WTC11 (cell line): ENCODE data around the gene GABRR2.

ENCODE experiments used
- KAT7 ChIP-seq: sonication (generic); formaldehyde crosslinking; IDR thresholded peaks from 2 replicates; pipeline ENCODE4 v1.8.1; 2023; ENCODE audit warnings: missing genetic modification reagents, mild to moderate bottlenecking, borderline replicate concordance
- NR3C1 ChIP-seq: sonication (generic); formaldehyde crosslinking; conservative IDR thresholded peaks from 2 replicates; pipeline ENCODE4 v1.8.1; 2023; ENCODE audit warnings: low read depth, mild to moderate bottlenecking, missing genetic modification reagents
- SMAD4 ChIP-seq: sonication (generic); formaldehyde crosslinking; IDR thresholded peaks from 2 replicates; pipeline ENCODE4 v1.8.0; 2022; ENCODE audit warnings: mild to moderate bottlenecking, missing genetic modification reagents
- TF ChIP-seq, protein P1 (sequence below): sonication (generic); formaldehyde crosslinking; IDR thresholded peaks from 2 replicates; pipeline ENCODE4 v1.8.0; 2023; ENCODE audit warnings: mild to moderate bottlenecking, missing genetic modification reagents
- TF ChIP-seq, protein P2 (sequence below): fragments of 200-600 bp; IDR thresholded peaks from 2 replicates; pipeline ENCODE4 v1.8.0; 2022; ENCODE audit warnings: antibody characterized with exemption
- TF ChIP-seq, protein P3 (sequence below): sonication (generic); formaldehyde crosslinking; IDR thresholded peaks from 2 replicates; pipeline ENCODE4 v1.8.0; 2022; ENCODE audit warnings: missing genetic modification reagents

DNA sequence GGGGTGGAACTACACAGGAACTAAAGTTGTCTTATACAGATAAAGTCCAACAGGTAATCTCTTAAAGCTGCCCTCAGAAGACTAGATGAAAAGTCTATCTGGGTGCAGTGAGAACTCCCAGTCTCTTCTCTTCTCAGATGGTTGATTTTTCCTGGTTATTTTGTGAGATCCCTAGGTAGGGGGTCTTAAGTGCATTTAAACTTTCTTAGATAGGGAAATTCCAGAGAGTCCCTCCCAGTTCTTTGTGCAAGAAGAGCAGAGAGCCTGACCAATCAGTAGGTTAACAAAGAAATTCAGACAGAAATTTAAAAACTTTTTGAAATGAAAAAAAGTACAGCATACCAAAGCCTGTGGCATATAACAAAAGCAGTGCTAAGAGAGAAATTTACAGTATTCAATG, 2.0 kb upstream of the GABRR2 start:
- TF ChIP-seq, protein P1, sequence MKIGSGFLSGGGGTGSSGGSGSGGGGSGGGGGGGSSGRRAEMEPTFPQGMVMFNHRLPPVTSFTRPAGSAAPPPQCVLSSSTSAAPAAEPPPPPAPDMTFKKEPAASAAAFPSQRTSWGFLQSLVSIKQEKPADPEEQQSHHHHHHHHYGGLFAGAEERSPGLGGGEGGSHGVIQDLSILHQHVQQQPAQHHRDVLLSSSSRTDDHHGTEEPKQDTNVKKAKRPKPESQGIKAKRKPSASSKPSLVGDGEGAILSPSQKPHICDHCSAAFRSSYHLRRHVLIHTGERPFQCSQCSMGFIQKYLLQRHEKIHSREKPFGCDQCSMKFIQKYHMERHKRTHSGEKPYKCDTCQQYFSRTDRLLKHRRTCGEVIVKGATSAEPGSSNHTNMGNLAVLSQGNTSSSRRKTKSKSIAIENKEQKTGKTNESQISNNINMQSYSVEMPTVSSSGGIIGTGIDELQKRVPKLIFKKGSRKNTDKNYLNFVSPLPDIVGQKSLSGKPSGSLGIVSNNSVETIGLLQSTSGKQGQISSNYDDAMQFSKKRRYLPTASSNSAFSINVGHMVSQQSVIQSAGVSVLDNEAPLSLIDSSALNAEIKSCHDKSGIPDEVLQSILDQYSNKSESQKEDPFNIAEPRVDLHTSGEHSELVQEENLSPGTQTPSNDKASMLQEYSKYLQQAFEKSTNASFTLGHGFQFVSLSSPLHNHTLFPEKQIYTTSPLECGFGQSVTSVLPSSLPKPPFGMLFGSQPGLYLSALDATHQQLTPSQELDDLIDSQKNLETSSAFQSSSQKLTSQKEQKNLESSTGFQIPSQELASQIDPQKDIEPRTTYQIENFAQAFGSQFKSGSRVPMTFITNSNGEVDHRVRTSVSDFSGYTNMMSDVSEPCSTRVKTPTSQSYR (CRISPR knock-in tag), result no peak
- TF ChIP-seq, protein P2, sequence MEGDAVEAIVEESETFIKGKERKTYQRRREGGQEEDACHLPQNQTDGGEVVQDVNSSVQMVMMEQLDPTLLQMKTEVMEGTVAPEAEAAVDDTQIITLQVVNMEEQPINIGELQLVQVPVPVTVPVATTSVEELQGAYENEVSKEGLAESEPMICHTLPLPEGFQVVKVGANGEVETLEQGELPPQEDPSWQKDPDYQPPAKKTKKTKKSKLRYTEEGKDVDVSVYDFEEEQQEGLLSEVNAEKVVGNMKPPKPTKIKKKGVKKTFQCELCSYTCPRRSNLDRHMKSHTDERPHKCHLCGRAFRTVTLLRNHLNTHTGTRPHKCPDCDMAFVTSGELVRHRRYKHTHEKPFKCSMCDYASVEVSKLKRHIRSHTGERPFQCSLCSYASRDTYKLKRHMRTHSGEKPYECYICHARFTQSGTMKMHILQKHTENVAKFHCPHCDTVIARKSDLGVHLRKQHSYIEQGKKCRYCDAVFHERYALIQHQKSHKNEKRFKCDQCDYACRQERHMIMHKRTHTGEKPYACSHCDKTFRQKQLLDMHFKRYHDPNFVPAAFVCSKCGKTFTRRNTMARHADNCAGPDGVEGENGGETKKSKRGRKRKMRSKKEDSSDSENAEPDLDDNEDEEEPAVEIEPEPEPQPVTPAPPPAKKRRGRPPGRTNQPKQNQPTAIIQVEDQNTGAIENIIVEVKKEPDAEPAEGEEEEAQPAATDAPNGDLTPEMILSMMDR, result no peak
- TF ChIP-seq SMAD4 (CRISPR knock-in tag), result no peak
- no peak for TF ChIP-seq KAT7 (CRISPR knock-in tag)
- TF ChIP-seq NR3C1 (CRISPR knock-in tag), result no peak
- TF ChIP-seq, protein P3, sequence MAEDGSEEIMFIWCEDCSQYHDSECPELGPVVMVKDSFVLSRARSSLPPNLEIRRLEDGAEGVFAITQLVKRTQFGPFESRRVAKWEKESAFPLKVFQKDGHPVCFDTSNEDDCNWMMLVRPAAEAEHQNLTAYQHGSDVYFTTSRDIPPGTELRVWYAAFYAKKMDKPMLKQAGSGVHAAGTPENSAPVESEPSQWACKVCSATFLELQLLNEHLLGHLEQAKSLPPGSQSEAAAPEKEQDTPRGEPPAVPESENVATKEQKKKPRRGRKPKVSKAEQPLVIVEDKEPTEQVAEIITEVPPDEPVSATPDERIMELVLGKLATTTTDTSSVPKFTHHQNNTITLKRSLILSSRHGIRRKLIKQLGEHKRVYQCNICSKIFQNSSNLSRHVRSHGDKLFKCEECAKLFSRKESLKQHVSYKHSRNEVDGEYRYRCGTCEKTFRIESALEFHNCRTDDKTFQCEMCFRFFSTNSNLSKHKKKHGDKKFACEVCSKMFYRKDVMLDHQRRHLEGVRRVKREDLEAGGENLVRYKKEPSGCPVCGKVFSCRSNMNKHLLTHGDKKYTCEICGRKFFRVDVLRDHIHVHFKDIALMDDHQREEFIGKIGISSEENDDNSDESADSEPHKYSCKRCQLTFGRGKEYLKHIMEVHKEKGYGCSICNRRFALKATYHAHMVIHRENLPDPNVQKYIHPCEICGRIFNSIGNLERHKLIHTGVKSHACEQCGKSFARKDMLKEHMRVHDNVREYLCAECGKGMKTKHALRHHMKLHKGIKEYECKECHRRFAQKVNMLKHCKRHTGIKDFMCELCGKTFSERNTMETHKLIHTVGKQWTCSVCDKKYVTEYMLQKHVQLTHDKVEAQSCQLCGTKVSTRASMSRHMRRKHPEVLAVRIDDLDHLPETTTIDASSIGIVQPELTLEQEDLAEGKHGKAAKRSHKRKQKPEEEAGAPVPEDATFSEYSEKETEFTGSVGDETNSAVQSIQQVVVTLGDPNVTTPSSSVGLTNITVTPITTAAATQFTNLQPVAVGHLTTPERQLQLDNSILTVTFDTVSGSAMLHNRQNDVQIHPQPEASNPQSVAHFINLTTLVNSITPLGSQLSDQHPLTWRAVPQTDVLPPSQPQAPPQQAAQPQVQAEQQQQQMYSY (CRISPR knock-in tag), result no peak
